SK-N-SH treated with all-trans-retinoic acid at 6 μM for 48 hours (cell line): ENCODE measurements around the gene XIRP2.

Experiments used
- ARNTL ChIP-seq: fragments of 450-650 bp; formaldehyde crosslinking; IDR thresholded peaks from 2 replicates; pipeline ENCODE4 v1.5.0; 2020; ENCODE audit warnings: low read depth, mild to moderate bottlenecking, moderate library complexity, borderline replicate concordance
- BACH2 ChIP-seq: fragments of 250-450 bp; sonication (Bioruptor Pico); IDR thresholded peaks from 2 replicates; pipeline ENCODE4 v1.9.0; 2021; ENCODE audit warnings: mild to moderate bottlenecking, borderline replicate concordance
- CREB5 ChIP-seq: fragments of 250-450 bp; sonication (Bioruptor Pico); IDR thresholded peaks from 2 replicates; pipeline ENCODE4 v1.5.1; 2020; ENCODE audit warnings: low read depth, mild to moderate bottlenecking, moderate library complexity
- ESRRG ChIP-seq: fragments of 250-450 bp; sonication (Bioruptor Pico); IDR thresholded peaks from 2 replicates; pipeline ENCODE4 v1.6.1; 2021; ENCODE audit warnings: mild to moderate bottlenecking
- OSR1 ChIP-seq: fragments of 250-450 bp; sonication (Bioruptor Pico); IDR thresholded peaks from 2 replicates; pipeline ENCODE4 v1.8.0; 2022; ENCODE audit warnings: moderate library complexity, mild to moderate bottlenecking, inconsistent platforms
- PATZ1 ChIP-seq: fragments of 250-450 bp; sonication (Bioruptor Pico); IDR thresholded peaks from 2 replicates; pipeline ENCODE4 v1.8.0; 2020; ENCODE audit warnings: mild to moderate bottlenecking, moderate library complexity, borderline replicate concordance
- POU6F1 ChIP-seq: fragments of 250-450 bp; sonication (Bioruptor Pico); IDR thresholded peaks from 2 replicates; pipeline ENCODE4 v1.8.0; 2021; ENCODE audit warnings: low read depth, mild to moderate bottlenecking, moderate library complexity, borderline replicate concordance
- TCF4 ChIP-seq: fragments of 250-450 bp; sonication (Bioruptor Pico); IDR thresholded peaks from 2 replicates; pipeline ENCODE4 v1.8.0; 2021; ENCODE audit warnings: mild to moderate bottlenecking, moderate library complexity, borderline replicate concordance
- TSHZ2 ChIP-seq: fragments of 250-450 bp; sonication (Bioruptor Pico); IDR thresholded peaks from 2 replicates; pipeline ENCODE4 v1.5.0; 2020; ENCODE audit warnings: mild to moderate bottlenecking, moderate library complexity
- ZFP30 ChIP-seq: fragments of 450-650 bp; formaldehyde crosslinking; IDR thresholded peaks from 2 replicates; pipeline ENCODE4 v1.5.0; 2022; ENCODE audit warnings: mild to moderate bottlenecking, moderate library complexity

- TF ChIP-seq ZFP30 (no peak), ARNTL (CRISPR knock-in tag) (no peak), CREB5 (CRISPR knock-in tag) (no peak), OSR1 (CRISPR knock-in tag) (no peak), TSHZ2 (CRISPR knock-in tag) (no peak), PATZ1 (CRISPR knock-in tag) (no peak), ESRRG (CRISPR knock-in tag) (no peak), TCF4 (no peak), POU6F1 (no peak), BACH2 (CRISPR knock-in tag) (no peak)
Observed at GRCh38 chr2:167187978-167188967, 300.0 kb downstream of the XIRP2 start.
